ENCODE results near the gene NXF3. TPM values are rescaled to one million over a fixed set of nuclear protein-coding genes. Genes with fewer than 3 reads are reported as not detected.
"Not testable (repeated sequence)": the region's sequence is repeated elsewhere in the genome, so short reads cannot be mapped to it uniquely, and the experiment has no call there.

NXF3 gene, protein sequence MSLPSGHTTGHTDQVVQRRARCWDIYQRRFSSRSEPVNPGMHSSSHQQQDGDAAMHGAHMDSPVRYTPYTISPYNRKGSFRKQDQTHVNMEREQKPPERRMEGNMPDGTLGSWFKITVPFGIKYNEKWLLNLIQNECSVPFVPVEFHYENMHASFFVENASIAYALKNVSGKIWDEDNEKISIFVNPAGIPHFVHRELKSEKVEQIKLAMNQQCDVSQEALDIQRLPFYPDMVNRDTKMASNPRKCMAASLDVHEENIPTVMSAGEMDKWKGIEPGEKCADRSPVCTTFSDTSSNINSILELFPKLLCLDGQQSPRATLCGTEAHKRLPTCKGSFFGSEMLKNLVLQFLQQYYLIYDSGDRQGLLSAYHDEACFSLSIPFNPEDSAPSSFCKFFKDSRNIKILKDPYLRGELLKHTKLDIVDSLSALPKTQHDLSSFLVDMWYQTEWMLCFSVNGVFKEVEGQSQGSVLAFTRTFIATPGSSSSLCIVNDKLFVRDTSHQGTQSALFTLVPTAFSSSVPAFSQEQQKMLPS
- not detected for total RNA-seq

DNA sequence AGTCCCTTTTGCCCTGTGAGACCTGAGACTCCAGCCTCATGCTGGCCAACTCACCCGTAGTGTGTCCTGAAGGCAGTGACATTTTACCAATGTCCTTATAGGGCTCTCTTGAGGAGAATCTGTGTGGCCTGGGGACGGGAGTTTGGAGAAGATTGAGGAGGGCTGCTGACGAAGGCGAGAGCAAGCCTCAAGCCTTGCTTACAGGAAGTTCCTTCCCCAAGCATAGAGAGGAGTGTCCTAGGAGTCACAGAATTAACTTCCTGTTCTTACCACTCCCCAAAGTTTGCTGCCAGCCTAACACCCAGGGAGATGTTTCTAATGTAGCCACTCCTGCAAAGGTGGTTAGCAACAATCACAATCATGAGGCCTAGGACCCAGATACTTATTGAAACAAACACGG is at the start of gene NXF3:
Gene NXF3, minus strand, starts transcription at position 202 of the 400 bp plus-strand sequence. Its CDS starts 120 bp downstream, at position 82.
- POLR2A ChIA-PET: no interaction called here
- H3K27ac Mint-ChIP-seq: no peak within 1 kb of the TSS
- CTCF ChIA-PET: no interaction called here
- ATAC-seq (no peak), DNase-seq (no peak)
- intact Hi-C loops (cut with DNase I, micrococcal nuclease): no loop called here
- H3K27me3 Mint-ChIP-seq: no peaks in the 10 kb centered on the region
- no peaks in the 10 kb centered on the region for H3K36me3 Mint-ChIP-seq (ENCODE audit: low read depth)
- no peaks in the 10 kb centered on the region for H3K9me3 Mint-ChIP-seq (ENCODE audit: low read depth)
- H3K4me3 Mint-ChIP-seq: no peak within 1 kb of the TSS
- no peaks in the 10 kb centered on the region for H3K4me1 Mint-ChIP-seq

DNA sequence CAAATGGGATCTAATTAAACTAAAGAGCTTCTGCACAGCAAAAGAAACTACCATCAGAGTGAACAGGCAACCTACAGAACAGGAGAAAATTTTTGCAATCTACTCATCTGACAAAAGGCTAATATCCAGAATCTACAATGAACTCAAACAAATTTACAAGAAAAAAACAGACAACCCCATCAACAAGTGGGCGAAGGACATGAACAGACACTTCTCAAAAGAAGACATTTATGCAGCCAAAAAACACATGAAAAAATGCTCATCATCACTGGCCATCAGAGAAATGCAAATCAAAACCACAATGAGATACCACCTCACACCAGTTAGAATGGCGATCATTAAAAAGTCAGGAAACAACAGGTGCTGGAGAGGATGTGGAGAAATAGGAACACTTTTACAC is 43.6 kb upstream of the NXF3 start:
- intact Hi-C loops (cut with DNase I, micrococcal nuclease); ATAC-seq; CTCF ChIA-PET; H3K4me3 Mint-ChIP-seq; POLR2A ChIA-PET; H3K27me3 Mint-ChIP-seq; H3K27ac Mint-ChIP-seq; H3K36me3 Mint-ChIP-seq (ENCODE audit: low read depth); H3K4me1 Mint-ChIP-seq; H3K9me3 Mint-ChIP-seq (ENCODE audit: low read depth); DNase-seq: not testable (repeated sequence)

DNA sequence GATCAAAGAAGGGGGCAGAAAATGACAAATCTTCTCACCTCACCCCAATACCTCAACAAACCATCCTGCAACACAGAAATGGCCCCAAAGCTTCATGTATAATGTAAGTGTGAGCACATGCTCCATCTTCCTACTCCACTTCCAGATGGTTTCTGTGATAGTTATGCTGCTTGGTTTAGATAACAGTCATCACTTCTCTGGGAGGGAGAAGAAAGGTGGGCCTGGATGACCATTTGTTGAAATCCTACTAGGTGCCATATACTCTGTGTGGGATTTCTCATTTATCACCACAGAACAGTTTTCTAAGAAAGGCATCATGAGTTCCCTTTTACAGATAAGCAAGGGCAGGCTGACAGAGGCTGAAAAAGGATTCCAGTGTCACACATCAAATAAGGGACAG is 31.3 kb upstream of the NXF3 start:
- intact Hi-C loops (cut with DNase I, micrococcal nuclease): no loop called here
- Mint-ChIP-seq H3K27me3 (no peaks in the 10 kb centered on the region), H3K27ac (no peak overlapping the region), H3K36me3 (ENCODE audit: low read depth) (no peaks in the 10 kb centered on the region), H3K9me3 (ENCODE audit: low read depth) (no peaks in the 10 kb centered on the region), H3K4me3 (no peak overlapping the region), H3K4me1 (peaks cover 2% of the 10 kb centered on the region)
- DNase-seq: no peak
- CTCF ChIA-PET: no interaction called here
- ATAC-seq: no peak
- POLR2A ChIA-PET: no interaction called here

DNA sequence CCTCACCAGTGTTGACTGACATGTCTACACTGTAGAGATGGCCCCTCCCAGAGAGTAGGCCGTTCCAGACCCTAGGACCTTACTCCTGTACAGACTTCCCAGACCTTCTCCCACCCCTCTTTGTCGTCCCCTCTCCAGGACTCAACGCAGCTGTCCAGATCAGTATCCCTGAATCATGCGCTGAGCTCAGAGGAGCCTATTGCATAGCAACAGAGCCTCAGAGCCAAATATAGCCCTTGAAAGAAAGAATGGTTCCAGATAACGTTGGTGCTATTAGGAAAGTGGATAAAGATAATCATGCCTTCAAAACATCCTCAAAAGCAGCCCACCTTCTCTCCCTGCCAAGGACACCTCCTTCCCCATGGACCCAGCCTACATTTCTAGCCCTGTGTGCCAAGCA is 27.8 kb upstream of the NXF3 start:
- H3K27me3 Mint-ChIP-seq: no peaks in the 10 kb centered on the region
- ChIA-PET CTCF (no interaction called here), POLR2A (no interaction called here)
- no peaks in the 10 kb centered on the region for H3K9me3 Mint-ChIP-seq (ENCODE audit: low read depth)
- H3K4me3 Mint-ChIP-seq: no peak overlapping the region
- H3K36me3 Mint-ChIP-seq (ENCODE audit: low read depth): no peaks in the 10 kb centered on the region
- no peaks in the 10 kb centered on the region for H3K4me1 Mint-ChIP-seq
- no peak overlapping the region for H3K27ac Mint-ChIP-seq
- DNase-seq (no peak), ATAC-seq (no peak)
- intact Hi-C loops (cut with DNase I, micrococcal nuclease): no loop called here

DNA sequence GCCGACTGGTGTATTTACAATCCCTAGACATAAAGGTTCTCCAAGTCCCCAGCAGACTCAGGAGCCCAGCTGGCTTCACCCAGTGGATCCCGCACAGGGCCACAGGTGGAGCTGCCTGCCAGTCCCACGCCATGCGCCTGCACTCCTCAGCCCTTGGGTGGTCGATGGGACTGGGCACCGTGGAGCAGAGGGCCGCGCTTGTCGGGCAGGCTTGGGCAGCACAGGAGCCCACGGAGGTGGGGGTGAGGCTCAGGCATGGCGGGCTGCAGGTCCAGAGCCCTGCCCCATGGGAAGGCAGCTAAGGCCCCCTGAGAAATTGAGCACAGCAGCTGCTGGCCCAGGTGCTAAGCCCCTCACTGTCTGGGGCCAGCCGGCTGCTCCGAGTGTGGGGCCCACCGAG is 24.0 kb upstream of the NXF3 start:
- H3K27ac Mint-ChIP-seq; POLR2A ChIA-PET; H3K4me1 Mint-ChIP-seq; CTCF ChIA-PET; H3K36me3 Mint-ChIP-seq (ENCODE audit: low read depth); DNase-seq; ATAC-seq; H3K9me3 Mint-ChIP-seq (ENCODE audit: low read depth); H3K27me3 Mint-ChIP-seq; H3K4me3 Mint-ChIP-seq; intact Hi-C loops (cut with DNase I, micrococcal nuclease): not testable (repeated sequence)

DNA sequence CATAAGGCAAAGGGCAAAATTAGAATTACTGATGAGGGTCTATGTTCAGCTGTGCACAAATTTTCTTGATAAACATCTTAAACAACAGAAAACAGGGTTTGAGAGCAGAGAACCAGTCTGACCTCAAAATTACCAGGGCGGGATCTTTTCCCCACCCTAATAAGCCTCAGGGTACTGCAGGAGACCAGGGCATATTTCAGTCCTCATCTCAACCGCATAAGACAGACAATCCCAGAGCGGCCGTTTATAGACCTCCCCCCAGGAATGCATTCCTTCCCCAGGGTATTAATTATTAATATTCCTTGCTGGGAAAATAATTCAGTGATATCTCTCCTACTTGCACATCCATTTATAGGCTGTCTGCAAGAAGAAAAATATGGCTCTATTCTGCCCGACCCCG is 16.6 kb upstream of the NXF3 start:
- intact Hi-C loops (cut with DNase I, micrococcal nuclease); H3K27me3 Mint-ChIP-seq; DNase-seq; H3K9me3 Mint-ChIP-seq (ENCODE audit: low read depth); H3K4me1 Mint-ChIP-seq; H3K27ac Mint-ChIP-seq; POLR2A ChIA-PET; CTCF ChIA-PET; H3K4me3 Mint-ChIP-seq; H3K36me3 Mint-ChIP-seq (ENCODE audit: low read depth); ATAC-seq: not testable (repeated sequence)

DNA sequence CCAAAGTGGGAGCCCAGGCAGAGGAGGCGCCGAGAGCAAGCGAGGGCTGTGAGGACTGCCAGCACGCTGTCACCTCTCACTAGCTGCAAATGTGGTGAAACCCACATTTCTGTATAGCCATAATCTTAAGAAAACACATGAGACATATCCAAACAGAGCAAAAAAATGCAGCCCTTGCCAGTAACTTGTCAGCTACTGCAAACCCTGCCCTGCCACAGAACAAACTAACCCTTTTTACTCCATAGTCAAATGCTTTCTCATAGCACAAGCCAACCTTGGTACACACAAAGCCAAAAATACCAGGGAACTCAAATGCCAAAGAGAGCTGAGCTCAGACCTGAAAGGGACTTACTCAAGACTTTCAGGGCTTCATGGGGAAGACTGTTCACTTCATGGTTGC is 14.9 kb upstream of the NXF3 start:
- DNase-seq: no peak
- intact Hi-C loops (cut with DNase I, micrococcal nuclease): no loop called here
- CTCF ChIA-PET: no interaction called here
- Mint-ChIP-seq H3K27ac (no peak overlapping the region), H3K36me3 (ENCODE audit: low read depth) (no peaks in the 10 kb centered on the region), H3K27me3 (no peaks in the 10 kb centered on the region), H3K9me3 (ENCODE audit: low read depth) (peaks cover 5% of the 10 kb centered on the region), H3K4me1 (no peaks in the 10 kb centered on the region), H3K4me3 (no peak overlapping the region)
- POLR2A ChIA-PET: no interaction called here
- no peak for ATAC-seq

DNA sequence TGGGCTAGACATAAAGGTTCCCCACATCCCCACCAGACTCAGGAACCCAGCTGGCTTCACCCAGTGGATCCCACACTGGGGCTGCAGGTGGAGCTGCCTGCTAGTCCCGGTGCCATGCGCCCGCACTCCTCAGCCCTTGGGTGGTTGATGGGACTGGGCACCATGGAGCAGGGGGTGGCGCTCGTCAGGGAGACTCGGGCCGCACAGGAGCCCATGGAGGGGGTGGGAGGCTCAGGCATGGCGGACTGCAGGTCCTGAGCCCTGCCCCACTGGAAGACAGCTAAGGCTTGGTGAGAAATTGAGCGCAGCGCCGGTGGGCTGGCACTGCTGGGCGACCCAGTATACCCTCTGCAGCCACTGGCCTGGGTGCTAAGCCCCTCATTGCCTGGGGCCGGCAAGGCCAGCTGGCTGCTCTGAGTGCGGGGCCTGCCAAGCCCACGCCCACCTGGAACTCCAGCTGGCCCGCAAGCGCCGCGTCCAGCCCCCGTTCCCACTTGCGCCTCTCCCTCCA is 14.3 kb upstream of the NXF3 start:
- H3K27ac Mint-ChIP-seq; CTCF ChIA-PET; H3K9me3 Mint-ChIP-seq (ENCODE audit: low read depth); intact Hi-C loops (cut with DNase I, micrococcal nuclease); H3K27me3 Mint-ChIP-seq; H3K36me3 Mint-ChIP-seq (ENCODE audit: low read depth); ATAC-seq; DNase-seq; H3K4me3 Mint-ChIP-seq; H3K4me1 Mint-ChIP-seq; POLR2A ChIA-PET: not testable (repeated sequence)

DNA sequence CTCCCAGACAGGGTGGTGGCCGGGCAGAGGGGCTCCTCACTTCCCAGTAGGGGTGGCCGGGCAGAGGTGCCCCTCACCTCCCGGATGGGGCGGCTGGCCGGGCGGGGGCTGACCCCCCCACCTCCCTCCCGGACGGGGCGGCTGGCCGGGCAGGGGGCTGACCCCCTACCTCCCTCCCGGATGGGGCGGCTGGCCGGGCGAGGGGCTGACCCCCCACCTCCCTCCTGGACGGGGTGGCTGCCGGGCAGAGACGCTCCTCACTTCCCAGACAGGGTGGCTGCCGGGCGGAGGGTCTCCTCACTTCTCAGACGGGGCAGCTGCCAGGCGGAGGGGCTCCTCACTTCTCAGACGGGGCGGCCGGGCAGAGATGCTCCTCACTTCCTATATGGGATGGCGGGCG is 11.4 kb upstream of the NXF3 start:
- intact Hi-C loops (cut with DNase I, micrococcal nuclease); ATAC-seq; H3K4me3 Mint-ChIP-seq; H3K27ac Mint-ChIP-seq; POLR2A ChIA-PET; H3K4me1 Mint-ChIP-seq; CTCF ChIA-PET; H3K36me3 Mint-ChIP-seq (ENCODE audit: low read depth); H3K9me3 Mint-ChIP-seq (ENCODE audit: low read depth); DNase-seq; H3K27me3 Mint-ChIP-seq: not testable (repeated sequence)

DNA sequence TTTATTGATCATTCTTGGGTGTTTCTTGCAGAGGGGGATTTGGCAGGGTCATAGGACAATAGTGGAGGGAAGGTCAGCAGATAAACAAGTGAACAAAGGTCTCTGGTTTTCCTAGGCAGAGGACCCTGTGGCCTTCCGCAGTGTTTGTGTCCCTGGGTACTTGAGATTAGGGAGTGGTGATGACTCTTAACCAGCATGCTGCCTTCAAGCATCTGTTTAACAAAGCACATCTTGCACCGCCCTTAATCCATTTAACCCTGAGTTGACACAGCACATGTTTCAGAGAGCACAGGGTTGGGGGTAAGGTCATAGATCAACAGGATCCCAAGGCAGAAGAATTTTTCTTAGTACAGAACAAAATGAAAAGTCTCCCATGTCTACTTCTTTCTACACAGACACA is 10.9 kb upstream of the NXF3 start:
- POLR2A ChIA-PET; intact Hi-C loops (cut with DNase I, micrococcal nuclease); CTCF ChIA-PET; H3K27me3 Mint-ChIP-seq; DNase-seq; H3K4me1 Mint-ChIP-seq; H3K27ac Mint-ChIP-seq; H3K36me3 Mint-ChIP-seq (ENCODE audit: low read depth); H3K4me3 Mint-ChIP-seq; H3K9me3 Mint-ChIP-seq (ENCODE audit: low read depth); ATAC-seq: not testable (repeated sequence)

DNA sequence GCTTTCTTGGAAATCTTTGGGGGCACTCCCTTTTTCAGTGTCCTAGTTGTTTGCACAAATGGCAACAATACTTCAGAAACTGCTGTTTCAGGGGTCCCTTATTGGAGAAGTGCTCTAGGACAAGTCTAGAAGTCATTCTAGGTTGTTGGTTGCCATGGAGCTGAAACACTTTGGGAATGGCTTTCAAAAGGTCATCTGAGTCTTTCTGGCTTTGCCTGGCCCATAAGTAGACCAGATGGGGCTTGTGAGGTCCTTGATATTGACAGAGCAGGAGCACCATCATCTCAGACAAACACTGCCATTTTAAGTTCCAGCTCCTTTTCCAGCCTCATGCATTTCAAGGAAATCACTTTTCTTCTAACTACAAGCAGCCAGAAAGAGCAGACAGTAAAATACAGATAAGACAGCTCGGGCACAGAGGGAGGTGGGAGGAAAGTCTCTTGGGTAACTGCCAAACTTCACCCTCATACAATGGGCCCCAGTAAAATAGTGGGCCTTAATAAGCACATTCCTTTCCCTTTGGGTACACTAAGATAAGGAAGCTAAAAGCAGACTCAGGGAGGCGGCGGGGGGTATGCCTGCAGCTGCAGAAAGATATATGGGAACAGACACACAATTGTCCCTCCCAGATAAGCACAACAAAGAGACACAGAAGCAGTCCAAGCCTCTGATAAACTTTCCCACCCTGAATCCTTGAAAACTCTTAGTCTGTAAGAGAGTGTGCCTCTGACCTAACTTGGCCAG is 8.5 kb upstream of the NXF3 start:
- Mint-ChIP-seq H3K9me3 (ENCODE audit: low read depth) (no peaks in the 10 kb centered on the region), H3K36me3 (ENCODE audit: low read depth) (no peaks in the 10 kb centered on the region), H3K4me3 (no peak overlapping the region), H3K27ac (no peak overlapping the region), H3K27me3 (no peaks in the 10 kb centered on the region), H3K4me1 (no peaks in the 10 kb centered on the region)
- ATAC-seq: no peak
- CTCF ChIA-PET: interaction anchor here (0.6 kb wide), 1 partner anchor 608 kb away, joined by 3 read pairs; no protein-coding TSS in a partner anchor
- intact Hi-C loops (cut with DNase I, micrococcal nuclease): no loop called here
- no peak for DNase-seq
- POLR2A ChIA-PET: no interaction called here

DNA sequence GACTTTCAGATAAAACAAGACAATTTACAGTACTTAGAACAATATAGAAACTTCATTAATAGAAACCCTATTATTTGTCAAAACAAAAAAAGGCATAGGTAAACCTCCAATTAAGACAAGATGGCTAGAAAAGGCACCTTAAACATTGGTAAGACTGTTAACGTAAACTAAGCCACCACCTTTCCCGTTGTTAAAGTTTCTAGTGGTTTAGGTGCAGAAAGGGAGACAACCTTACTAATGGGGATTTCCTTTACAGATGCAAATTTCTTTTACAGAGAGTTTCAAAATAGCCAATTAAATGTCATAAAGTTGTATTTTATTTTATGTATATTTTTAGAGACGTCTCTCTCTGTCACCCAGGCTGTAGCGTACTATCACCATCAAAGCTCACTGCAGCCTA is 7.5 kb upstream of the NXF3 start:
- Mint-ChIP-seq H3K4me1 (no peaks in the 10 kb centered on the region), H3K27me3 (no peaks in the 10 kb centered on the region), H3K4me3 (no peak overlapping the region), H3K27ac (no peak overlapping the region), H3K9me3 (ENCODE audit: low read depth) (no peaks in the 10 kb centered on the region), H3K36me3 (ENCODE audit: low read depth) (no peaks in the 10 kb centered on the region)
- ChIA-PET CTCF (no interaction called here), POLR2A (no interaction called here)
- no peak for DNase-seq
- no peak for ATAC-seq
- intact Hi-C loops (cut with DNase I, micrococcal nuclease): no loop called here
